WTC11 (cell line): Measurements from ENCODE around the gene CEP295NL. TPM values are rescaled to one million over a fixed set of nuclear protein-coding genes. Genes with fewer than 3 reads are reported as not detected.

Experiments
- ATAC-seq: fragments of 200-7000 bp; cut with Tn5 transposase; 2 replicates; pipeline ENCODE4 v1.10.0; 2021; ENCODE audit warnings: mild to moderate bottlenecking, moderate library complexity
- CTCF ChIA-PET: fragments of 300-600 bp; sonication (Branson Sonifier 250); formaldehyde crosslinking; loops from one replicate; lab custom pipeline; 2021; ENCODE audit warnings: antibody characterized with exemption; lab: Charles Lee
- POLR2A ChIA-PET: fragments of 350-600 bp; sonication (Branson Sonifier 250); formaldehyde crosslinking; loops from one replicate; lab custom pipeline; 2021; ENCODE audit warnings: antibody characterized with exemption; lab: Charles Lee
- DNase-seq: peaks from one replicate; pipeline ENCODE4 v3.0.0; 2021; ENCODE audit warnings: low spot score
- H3K27ac Mint-ChIP-seq: 2 replicates; pipeline ENCODE4 v1.8.0; 2021; ENCODE audit warnings: mixed read lengths
- H3K27me3 Mint-ChIP-seq: 2 replicates; pipeline ENCODE4 v1.8.0; 2021; ENCODE audit warnings: low read depth, mild to moderate bottlenecking, moderate library complexity, mixed read lengths
- H3K36me3 Mint-ChIP-seq: 2 replicates; pipeline ENCODE4 v1.8.0; 2021; ENCODE audit warnings: mixed read lengths
- H3K4me1 Mint-ChIP-seq: 2 replicates; pipeline ENCODE4 v1.8.0; 2022; ENCODE audit warnings: mixed read lengths
- H3K4me3 Mint-ChIP-seq: 2 replicates; pipeline ENCODE4 v1.8.0; 2021; ENCODE audit warnings: mild to moderate bottlenecking, moderate library complexity, mixed read lengths
- H3K9me3 Mint-ChIP-seq: 2 replicates; pipeline ENCODE4 v1.8.0; 2021; ENCODE audit warnings: mixed read lengths
- ATF1 ChIP-seq: sonication (generic); formaldehyde crosslinking; IDR thresholded peaks from 2 replicates; pipeline ENCODE4 v1.8.1; 2023; ENCODE audit warnings: mild to moderate bottlenecking, moderate library complexity, missing genetic modification reagents
- ESRRA ChIP-seq: sonication (generic); formaldehyde crosslinking; IDR thresholded peaks from 2 replicates; pipeline ENCODE4 v1.8.1; 2022; ENCODE audit warnings: mild to moderate bottlenecking, missing genetic modification reagents, borderline replicate concordance
- KAT7 ChIP-seq: sonication (generic); formaldehyde crosslinking; IDR thresholded peaks from 2 replicates; pipeline ENCODE4 v1.8.1; 2023; ENCODE audit warnings: missing genetic modification reagents, mild to moderate bottlenecking, borderline replicate concordance
- ZNF138 ChIP-seq: sonication (generic); formaldehyde crosslinking; conservative IDR thresholded peaks from 2 replicates; pipeline ENCODE4 v1.8.1; 2022; ENCODE audit warnings: mild to moderate bottlenecking, moderate library complexity, missing genetic modification reagents
- ZNF423 ChIP-seq: fragments of 250-450 bp; sonication (Bioruptor Pico); IDR thresholded peaks from 2 replicates; pipeline ENCODE4 v2.1.2; 2022; ENCODE audit warnings: mild to moderate bottlenecking, moderate library complexity
- total RNA-seq: library from RNA; stranded (reverse); gene quantifications from 3 replicates; pipeline ENCODE4 v1.2.3, GENCODE V29; 2021
- TF ChIP-seq, protein P1 (sequence below): sonication (generic); formaldehyde crosslinking; IDR thresholded peaks from 2 replicates; pipeline ENCODE4 v1.8.1; 2023; ENCODE audit warnings: mild to moderate bottlenecking, missing genetic modification reagents, moderate library complexity
- TF ChIP-seq, protein P2 (sequence below): sonication (generic); formaldehyde crosslinking; IDR thresholded peaks from 2 replicates; pipeline ENCODE4 v1.8.0; 2023; ENCODE audit warnings: missing genetic modification reagents
- TF ChIP-seq, protein P3 (sequence below): sonication (generic); formaldehyde crosslinking; IDR thresholded peaks from 2 replicates; pipeline ENCODE4 v1.8.1; 2022; ENCODE audit warnings: mild to moderate bottlenecking, moderate library complexity, missing genetic modification reagents
- TF ChIP-seq, protein P4 (sequence below): sonication (generic); formaldehyde crosslinking; IDR thresholded peaks from 2 replicates; pipeline ENCODE4 v1.8.1; 2022; ENCODE audit warnings: low read depth, mild to moderate bottlenecking, moderate library complexity, missing genetic modification reagents, borderline replicate concordance
- TF ChIP-seq, protein P5 (sequence below): fragments of 250-450 bp; sonication (Bioruptor Pico); IDR thresholded peaks from 2 replicates; pipeline ENCODE4 v1.8.0; 2021; ENCODE audit warnings: mild to moderate bottlenecking
- TF ChIP-seq, protein P6 (sequence below): sonication (generic); formaldehyde crosslinking; IDR thresholded peaks from 2 replicates; pipeline ENCODE4 v1.8.1; 2023; ENCODE audit warnings: mild to moderate bottlenecking, missing genetic modification reagents, moderate library complexity
- TF ChIP-seq, protein P7 (sequence below): fragments of 250-450 bp; sonication (Bioruptor Pico); IDR thresholded peaks from 2 replicates; pipeline ENCODE4 v1.9.0; 2021; ENCODE audit warnings: moderate library complexity, mild to moderate bottlenecking, inconsistent platforms, borderline replicate concordance
- TF ChIP-seq, protein P8 (sequence below): sonication (generic); formaldehyde crosslinking; IDR thresholded peaks from 2 replicates; pipeline ENCODE4 v1.8.0; 2023; ENCODE audit warnings: missing genetic modification reagents, mild to moderate bottlenecking, borderline replicate concordance
- TF ChIP-seq, protein P9 (sequence below): sonication (generic); formaldehyde crosslinking; IDR thresholded peaks from 2 replicates; pipeline ENCODE4 v1.8.0; 2023; ENCODE audit warnings: mild to moderate bottlenecking, missing genetic modification reagents
- TF ChIP-seq, protein P10 (sequence below): sonication (generic); formaldehyde crosslinking; IDR thresholded peaks from 2 replicates; pipeline ENCODE4 v1.8.0; 2022; ENCODE audit warnings: missing genetic modification reagents

Gene CEP295NL
- total RNA-seq, 1 experiment from 2014 or later: 0.61 TPM

DNA sequence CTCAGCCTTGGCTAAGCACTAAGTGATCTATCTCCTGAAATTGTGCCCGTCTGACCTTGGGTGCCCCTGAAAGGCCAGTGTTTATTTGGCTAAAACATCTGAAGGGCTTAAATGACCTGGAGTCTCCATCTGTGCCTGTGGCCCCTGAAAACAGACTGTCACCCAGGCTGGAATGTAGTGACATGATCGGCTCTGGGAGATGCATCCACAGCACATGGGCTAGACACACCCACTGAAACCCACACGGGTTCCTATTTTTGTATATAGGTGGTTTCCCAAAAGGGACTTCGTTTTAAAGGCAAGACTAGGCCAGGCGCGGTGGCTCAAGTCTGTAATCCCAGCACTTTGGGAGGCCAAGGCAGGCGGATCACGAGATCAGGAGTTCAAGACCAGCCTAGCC lies 13.5 kb downstream of the CEP295NL start:
- Mint-ChIP-seq H3K4me3 (no peak overlapping the region), H3K27me3 (no peaks in the 10 kb centered on the region), H3K4me1 (peaks cover 4% of the 10 kb centered on the region), H3K27ac (no peak overlapping the region), H3K9me3 (no peaks in the 10 kb centered on the region), H3K36me3 (no peaks in the 10 kb centered on the region)
- ATAC-seq (no peak), DNase-seq (no peak)
- POLR2A ChIA-PET: no interaction called here
- CTCF ChIA-PET: no interaction called here
- no peak for TF ChIP-seq ATF1
- TF ChIP-seq, protein P1, sequence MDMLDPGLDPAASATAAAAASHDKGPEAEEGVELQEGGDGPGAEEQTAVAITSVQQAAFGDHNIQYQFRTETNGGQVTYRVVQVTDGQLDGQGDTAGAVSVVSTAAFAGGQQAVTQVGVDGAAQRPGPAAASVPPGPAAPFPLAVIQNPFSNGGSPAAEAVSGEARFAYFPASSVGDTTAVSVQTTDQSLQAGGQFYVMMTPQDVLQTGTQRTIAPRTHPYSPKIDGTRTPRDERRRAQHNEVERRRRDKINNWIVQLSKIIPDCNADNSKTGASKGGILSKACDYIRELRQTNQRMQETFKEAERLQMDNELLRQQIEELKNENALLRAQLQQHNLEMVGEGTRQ (CRISPR knock-in tag): no peak
- TF ChIP-seq, protein P2, sequence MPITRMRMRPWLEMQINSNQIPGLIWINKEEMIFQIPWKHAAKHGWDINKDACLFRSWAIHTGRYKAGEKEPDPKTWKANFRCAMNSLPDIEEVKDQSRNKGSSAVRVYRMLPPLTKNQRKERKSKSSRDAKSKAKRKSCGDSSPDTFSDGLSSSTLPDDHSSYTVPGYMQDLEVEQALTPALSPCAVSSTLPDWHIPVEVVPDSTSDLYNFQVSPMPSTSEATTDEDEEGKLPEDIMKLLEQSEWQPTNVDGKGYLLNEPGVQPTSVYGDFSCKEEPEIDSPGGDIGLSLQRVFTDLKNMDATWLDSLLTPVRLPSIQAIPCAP (CRISPR knock-in tag): no peak
- TF ChIP-seq, protein P3, sequence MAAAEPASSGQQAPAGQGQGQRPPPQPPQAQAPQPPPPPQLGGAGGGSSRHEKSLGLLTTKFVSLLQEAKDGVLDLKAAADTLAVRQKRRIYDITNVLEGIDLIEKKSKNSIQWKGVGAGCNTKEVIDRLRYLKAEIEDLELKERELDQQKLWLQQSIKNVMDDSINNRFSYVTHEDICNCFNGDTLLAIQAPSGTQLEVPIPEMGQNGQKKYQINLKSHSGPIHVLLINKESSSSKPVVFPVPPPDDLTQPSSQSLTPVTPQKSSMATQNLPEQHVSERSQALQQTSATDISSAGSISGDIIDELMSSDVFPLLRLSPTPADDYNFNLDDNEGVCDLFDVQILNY (CRISPR knock-in tag): no peak
- TF ChIP-seq, protein P4, sequence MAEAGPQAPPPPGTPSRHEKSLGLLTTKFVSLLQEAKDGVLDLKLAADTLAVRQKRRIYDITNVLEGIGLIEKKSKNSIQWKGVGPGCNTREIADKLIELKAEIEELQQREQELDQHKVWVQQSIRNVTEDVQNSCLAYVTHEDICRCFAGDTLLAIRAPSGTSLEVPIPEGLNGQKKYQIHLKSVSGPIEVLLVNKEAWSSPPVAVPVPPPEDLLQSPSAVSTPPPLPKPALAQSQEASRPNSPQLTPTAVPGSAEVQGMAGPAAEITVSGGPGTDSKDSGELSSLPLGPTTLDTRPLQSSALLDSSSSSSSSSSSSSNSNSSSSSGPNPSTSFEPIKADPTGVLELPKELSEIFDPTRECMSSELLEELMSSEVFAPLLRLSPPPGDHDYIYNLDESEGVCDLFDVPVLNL (CRISPR knock-in tag): no peak
- TF ChIP-seq ZNF138: no peak
- TF ChIP-seq, protein P5, sequence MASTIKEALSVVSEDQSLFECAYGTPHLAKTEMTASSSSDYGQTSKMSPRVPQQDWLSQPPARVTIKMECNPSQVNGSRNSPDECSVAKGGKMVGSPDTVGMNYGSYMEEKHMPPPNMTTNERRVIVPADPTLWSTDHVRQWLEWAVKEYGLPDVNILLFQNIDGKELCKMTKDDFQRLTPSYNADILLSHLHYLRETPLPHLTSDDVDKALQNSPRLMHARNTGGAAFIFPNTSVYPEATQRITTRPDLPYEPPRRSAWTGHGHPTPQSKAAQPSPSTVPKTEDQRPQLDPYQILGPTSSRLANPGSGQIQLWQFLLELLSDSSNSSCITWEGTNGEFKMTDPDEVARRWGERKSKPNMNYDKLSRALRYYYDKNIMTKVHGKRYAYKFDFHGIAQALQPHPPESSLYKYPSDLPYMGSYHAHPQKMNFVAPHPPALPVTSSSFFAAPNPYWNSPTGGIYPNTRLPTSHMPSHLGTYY (CRISPR knock-in tag): no peak
- no peak for TF ChIP-seq ZNF423 (CRISPR knock-in tag)
- no peak for TF ChIP-seq KAT7 (CRISPR knock-in tag)
- TF ChIP-seq, protein P6, sequence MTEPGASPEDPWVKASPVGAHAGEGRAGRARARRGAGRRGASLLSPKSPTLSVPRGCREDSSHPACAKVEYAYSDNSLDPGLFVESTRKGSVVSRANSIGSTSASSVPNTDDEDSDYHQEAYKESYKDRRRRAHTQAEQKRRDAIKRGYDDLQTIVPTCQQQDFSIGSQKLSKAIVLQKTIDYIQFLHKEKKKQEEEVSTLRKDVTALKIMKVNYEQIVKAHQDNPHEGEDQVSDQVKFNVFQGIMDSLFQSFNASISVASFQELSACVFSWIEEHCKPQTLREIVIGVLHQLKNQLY (CRISPR knock-in tag): no peak
- TF ChIP-seq, protein P7, sequence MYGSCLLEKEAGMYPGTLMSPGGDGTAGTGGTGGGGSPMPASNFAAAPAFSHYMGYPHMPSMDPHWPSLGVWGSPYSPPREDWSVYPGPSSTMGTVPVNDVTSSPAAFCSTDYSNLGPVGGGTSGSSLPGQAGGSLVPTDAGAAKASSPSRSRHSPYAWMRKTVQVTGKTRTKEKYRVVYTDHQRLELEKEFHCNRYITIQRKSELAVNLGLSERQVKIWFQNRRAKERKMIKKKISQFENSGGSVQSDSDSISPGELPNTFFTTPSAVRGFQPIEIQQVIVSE (CRISPR knock-in tag): no peak
- TF ChIP-seq, protein P8, sequence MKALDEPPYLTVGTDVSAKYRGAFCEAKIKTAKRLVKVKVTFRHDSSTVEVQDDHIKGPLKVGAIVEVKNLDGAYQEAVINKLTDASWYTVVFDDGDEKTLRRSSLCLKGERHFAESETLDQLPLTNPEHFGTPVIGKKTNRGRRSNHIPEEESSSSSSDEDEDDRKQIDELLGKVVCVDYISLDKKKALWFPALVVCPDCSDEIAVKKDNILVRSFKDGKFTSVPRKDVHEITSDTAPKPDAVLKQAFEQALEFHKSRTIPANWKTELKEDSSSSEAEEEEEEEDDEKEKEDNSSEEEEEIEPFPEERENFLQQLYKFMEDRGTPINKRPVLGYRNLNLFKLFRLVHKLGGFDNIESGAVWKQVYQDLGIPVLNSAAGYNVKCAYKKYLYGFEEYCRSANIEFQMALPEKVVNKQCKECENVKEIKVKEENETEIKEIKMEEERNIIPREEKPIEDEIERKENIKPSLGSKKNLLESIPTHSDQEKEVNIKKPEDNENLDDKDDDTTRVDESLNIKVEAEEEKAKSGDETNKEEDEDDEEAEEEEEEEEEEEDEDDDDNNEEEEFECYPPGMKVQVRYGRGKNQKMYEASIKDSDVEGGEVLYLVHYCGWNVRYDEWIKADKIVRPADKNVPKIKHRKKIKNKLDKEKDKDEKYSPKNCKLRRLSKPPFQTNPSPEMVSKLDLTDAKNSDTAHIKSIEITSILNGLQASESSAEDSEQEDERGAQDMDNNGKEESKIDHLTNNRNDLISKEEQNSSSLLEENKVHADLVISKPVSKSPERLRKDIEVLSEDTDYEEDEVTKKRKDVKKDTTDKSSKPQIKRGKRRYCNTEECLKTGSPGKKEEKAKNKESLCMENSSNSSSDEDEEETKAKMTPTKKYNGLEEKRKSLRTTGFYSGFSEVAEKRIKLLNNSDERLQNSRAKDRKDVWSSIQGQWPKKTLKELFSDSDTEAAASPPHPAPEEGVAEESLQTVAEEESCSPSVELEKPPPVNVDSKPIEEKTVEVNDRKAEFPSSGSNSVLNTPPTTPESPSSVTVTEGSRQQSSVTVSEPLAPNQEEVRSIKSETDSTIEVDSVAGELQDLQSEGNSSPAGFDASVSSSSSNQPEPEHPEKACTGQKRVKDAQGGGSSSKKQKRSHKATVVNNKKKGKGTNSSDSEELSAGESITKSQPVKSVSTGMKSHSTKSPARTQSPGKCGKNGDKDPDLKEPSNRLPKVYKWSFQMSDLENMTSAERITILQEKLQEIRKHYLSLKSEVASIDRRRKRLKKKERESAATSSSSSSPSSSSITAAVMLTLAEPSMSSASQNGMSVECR (CRISPR knock-in tag): no peak
- TF ChIP-seq, protein P9, sequence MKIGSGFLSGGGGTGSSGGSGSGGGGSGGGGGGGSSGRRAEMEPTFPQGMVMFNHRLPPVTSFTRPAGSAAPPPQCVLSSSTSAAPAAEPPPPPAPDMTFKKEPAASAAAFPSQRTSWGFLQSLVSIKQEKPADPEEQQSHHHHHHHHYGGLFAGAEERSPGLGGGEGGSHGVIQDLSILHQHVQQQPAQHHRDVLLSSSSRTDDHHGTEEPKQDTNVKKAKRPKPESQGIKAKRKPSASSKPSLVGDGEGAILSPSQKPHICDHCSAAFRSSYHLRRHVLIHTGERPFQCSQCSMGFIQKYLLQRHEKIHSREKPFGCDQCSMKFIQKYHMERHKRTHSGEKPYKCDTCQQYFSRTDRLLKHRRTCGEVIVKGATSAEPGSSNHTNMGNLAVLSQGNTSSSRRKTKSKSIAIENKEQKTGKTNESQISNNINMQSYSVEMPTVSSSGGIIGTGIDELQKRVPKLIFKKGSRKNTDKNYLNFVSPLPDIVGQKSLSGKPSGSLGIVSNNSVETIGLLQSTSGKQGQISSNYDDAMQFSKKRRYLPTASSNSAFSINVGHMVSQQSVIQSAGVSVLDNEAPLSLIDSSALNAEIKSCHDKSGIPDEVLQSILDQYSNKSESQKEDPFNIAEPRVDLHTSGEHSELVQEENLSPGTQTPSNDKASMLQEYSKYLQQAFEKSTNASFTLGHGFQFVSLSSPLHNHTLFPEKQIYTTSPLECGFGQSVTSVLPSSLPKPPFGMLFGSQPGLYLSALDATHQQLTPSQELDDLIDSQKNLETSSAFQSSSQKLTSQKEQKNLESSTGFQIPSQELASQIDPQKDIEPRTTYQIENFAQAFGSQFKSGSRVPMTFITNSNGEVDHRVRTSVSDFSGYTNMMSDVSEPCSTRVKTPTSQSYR (CRISPR knock-in tag): no peak
- TF ChIP-seq, protein P10, sequence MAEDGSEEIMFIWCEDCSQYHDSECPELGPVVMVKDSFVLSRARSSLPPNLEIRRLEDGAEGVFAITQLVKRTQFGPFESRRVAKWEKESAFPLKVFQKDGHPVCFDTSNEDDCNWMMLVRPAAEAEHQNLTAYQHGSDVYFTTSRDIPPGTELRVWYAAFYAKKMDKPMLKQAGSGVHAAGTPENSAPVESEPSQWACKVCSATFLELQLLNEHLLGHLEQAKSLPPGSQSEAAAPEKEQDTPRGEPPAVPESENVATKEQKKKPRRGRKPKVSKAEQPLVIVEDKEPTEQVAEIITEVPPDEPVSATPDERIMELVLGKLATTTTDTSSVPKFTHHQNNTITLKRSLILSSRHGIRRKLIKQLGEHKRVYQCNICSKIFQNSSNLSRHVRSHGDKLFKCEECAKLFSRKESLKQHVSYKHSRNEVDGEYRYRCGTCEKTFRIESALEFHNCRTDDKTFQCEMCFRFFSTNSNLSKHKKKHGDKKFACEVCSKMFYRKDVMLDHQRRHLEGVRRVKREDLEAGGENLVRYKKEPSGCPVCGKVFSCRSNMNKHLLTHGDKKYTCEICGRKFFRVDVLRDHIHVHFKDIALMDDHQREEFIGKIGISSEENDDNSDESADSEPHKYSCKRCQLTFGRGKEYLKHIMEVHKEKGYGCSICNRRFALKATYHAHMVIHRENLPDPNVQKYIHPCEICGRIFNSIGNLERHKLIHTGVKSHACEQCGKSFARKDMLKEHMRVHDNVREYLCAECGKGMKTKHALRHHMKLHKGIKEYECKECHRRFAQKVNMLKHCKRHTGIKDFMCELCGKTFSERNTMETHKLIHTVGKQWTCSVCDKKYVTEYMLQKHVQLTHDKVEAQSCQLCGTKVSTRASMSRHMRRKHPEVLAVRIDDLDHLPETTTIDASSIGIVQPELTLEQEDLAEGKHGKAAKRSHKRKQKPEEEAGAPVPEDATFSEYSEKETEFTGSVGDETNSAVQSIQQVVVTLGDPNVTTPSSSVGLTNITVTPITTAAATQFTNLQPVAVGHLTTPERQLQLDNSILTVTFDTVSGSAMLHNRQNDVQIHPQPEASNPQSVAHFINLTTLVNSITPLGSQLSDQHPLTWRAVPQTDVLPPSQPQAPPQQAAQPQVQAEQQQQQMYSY (CRISPR knock-in tag): no peak
- TF ChIP-seq ESRRA (CRISPR knock-in tag): no peak
